Colonic mucosa (tissue), 4 donors: ENCODE data around the gene TMIGD2. TPM values are rescaled to one million over a fixed set of nuclear protein-coding genes. Genes with fewer than 3 reads are reported as not detected.

Experiments used
- DNase-seq: peaks from one replicate; pipeline ENCODE4 v3.0.0-alpha.2; 2020
- H3K27ac ChIP-seq: fragments of 200-600 bp; one replicate; pipeline ENCODE4 v1.8.0; 2021
- H3K27me3 ChIP-seq: fragments of 200-600 bp; one replicate; pipeline ENCODE4 v1.8.0; 2021
- H3K36me3 ChIP-seq: fragments of 200-600 bp; one replicate; pipeline ENCODE4 v1.8.0; 2021
- H3K4me1 ChIP-seq: fragments of 200-600 bp; one replicate; pipeline ENCODE4 v1.8.0; 2021; ENCODE audit warnings: mild to moderate bottlenecking
- H3K4me3 ChIP-seq: fragments of 200-600 bp; one replicate; pipeline ENCODE4 v1.8.0; 2021
- H3K9ac ChIP-seq, 2 donors: one replicate each; pipeline ENCODE4 v1.7.0; 2013; ENCODE audit warnings: control low read depth in 2 of 2, low read depth in 2 of 2, low read length in 2 of 2
- H3K9me3 ChIP-seq: fragments of 200-600 bp; one replicate; pipeline ENCODE4 v1.8.0; 2021
- CTCF ChIP-seq: fragments of 200-600 bp; IDR thresholded peaks from one replicate; pipeline ENCODE4 v1.8.0; 2022; ENCODE audit warnings: antibody characterized with exemption, mild to moderate bottlenecking
- intact Hi-C: fragments of 100-400 bp; cut with DNase I; formaldehyde crosslinking; loops from one replicate; pipeline ENCODE4 v1.14.1; 2022
- total RNA-seq, 2 donors: library from RNA; stranded (reverse); fragmentation: NEBNext Ultra II Directional in 1 of 2; extraction: Animal tissue kit (Norgen Biotek cat#: 25700) in 1 of 2; gene quantifications; one replicate each; pipeline ENCODE4 v1.2.1, GENCODE V29; 2021
- donor health status: healthy.
- donor health status: DM: no; HTN: no; CAD: no.
- donor health status: DM: no; HTN: no; CAD: no.

Gene TMIGD2
- total RNA-seq, 2 donors from 2014 or later, result 0.74 TPM; not detected in 1

DNA sequence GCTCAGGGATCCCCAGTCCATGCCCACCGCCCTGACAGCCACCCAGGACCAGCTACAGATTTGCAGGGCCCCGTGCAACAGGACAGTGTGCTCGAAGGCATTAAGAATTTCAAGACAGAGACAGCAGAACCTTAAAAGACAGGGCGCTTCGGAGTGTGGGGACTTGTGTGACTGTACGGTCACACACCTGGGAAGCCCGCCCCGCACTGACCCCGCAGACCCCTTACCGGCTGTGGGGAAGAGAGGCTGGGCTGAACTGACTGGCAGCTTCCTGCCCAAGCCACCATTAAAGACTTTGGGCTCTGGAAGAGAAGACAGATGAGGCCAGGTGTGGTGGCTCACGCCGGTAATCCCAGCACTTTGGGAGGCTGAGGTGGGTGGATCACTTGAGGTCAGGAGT is 22.0 kb upstream of the TMIGD2 start:
- DNase-seq, result no peak
- Histone ChIP-seq H3K9me3 (no peaks in the 10 kb centered on the region), H3K4me3 (no peak overlapping the region), H3K36me3 (no peaks in the 10 kb centered on the region), H3K9ac (no peak overlapping the region), H3K4me1 (no peaks in the 10 kb centered on the region), H3K27me3 (no peaks in the 10 kb centered on the region), H3K27ac (no peak overlapping the region)
- intact Hi-C loops, result no loop called here
- TF ChIP-seq CTCF, result no peak

DNA sequence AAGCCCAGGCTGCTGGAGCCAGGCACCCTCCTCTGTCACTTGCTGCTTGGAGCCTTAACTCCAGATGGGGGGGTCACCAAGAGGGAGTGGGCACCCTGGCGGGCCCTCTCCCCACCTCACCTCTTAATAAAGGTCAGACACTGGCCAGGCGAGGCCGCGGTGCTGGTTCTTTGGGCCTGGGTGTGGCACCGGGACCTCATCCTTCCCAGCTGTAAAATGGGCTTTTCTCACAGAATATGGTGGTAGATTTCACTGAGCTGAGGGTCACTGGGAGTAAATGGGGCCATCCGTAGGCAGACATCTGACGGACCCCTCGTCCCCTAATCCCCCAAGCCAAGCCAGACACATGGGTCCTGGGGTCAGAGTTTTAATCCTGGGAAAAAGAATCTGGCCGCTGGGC is 21.5 kb upstream of the TMIGD2 start:
- Histone ChIP-seq H3K27me3 (no peaks in the 10 kb centered on the region), H3K9ac (no peak overlapping the region), H3K27ac (no peak overlapping the region), H3K36me3 (no peaks in the 10 kb centered on the region), H3K9me3 (no peaks in the 10 kb centered on the region), H3K4me1 (no peaks in the 10 kb centered on the region), H3K4me3 (no peak overlapping the region)
- intact Hi-C loops, result no loop called here
- no peak for TF ChIP-seq CTCF
- no peak for DNase-seq

GRCh38 chr19:4322942-4323665 is 20.9 kb upstream of the TMIGD2 start:
- Histone ChIP-seq H3K9me3 (no peaks in the 10 kb centered on the region), H3K27ac (no peak overlapping the region), H3K27me3 (no peaks in the 10 kb centered on the region), H3K36me3 (no peaks in the 10 kb centered on the region), H3K4me1 (no peaks in the 10 kb centered on the region), H3K4me3 (no peak overlapping the region), H3K9ac (no peak overlapping the region)
- TF ChIP-seq CTCF, result no peak
- no peak for DNase-seq
- intact Hi-C loops, result no loop called here

DNA sequence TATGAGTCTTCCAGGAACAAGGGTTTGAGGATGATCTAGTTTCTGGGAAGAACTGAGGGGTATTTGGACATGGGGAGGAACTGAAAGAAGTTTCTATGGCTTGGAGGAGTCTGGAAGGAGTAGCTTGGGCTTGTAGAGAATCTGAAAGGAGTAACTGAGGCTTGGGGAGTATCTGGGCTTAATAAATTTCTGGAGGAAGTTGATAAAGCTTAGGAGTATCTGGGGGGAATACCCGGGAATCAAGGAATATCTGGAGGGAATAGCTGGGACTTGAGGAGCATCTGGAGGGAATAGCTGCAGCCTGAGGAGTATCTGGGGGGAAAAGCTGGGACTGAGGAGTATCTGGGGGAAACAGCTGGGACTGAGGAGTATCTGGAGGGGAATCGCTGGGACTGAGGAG is 18.2 kb upstream of the TMIGD2 start:
- intact Hi-C loops, result no loop called here
- H3K9me3 ChIP-seq, result no peaks in the 10 kb centered on the region
- H3K36me3 ChIP-seq, result no peaks in the 10 kb centered on the region
- no peak for TF ChIP-seq CTCF
- H3K9ac ChIP-seq, result no peak overlapping the region
- H3K27me3 ChIP-seq, result no peaks in the 10 kb centered on the region
- DNase-seq, result no peak
- no peaks in the 10 kb centered on the region for H3K4me1 ChIP-seq
- H3K4me3 ChIP-seq, result no peak overlapping the region
- H3K27ac ChIP-seq, result no peak overlapping the region

GRCh38 chr19:4319067-4319718 is 17.0 kb upstream of the TMIGD2 start:
- Histone ChIP-seq H3K36me3 (no peaks in the 10 kb centered on the region), H3K9ac (no peak overlapping the region), H3K4me3 (no peak overlapping the region), H3K4me1 (no peaks in the 10 kb centered on the region), H3K9me3 (no peaks in the 10 kb centered on the region), H3K27me3 (no peaks in the 10 kb centered on the region), H3K27ac (no peak overlapping the region)
- intact Hi-C loops, result no loop called here
- TF ChIP-seq CTCF, result no peak
- DNase-seq, result no peak
